C4-2B (cell line): ENCODE data around the gene KCNQ1.

Source experiments
- H3K27ac ChIP-seq: fragments of 450-650 bp; 2 replicates; pipeline ENCODE4 v1.5.1; 2017
- ZFX ChIP-seq: fragments of 450-650 bp; IDR thresholded peaks from 2 replicates; pipeline ENCODE4 v1.6.1; 2017
- TF ChIP-seq, protein P1 (sequence below): fragments of 450-650 bp; conservative IDR thresholded peaks from 2 replicates; pipeline ENCODE4 v1.5.1; 2017; ENCODE audit warnings: mild to moderate bottlenecking

KCNQ1 gene

DNA sequence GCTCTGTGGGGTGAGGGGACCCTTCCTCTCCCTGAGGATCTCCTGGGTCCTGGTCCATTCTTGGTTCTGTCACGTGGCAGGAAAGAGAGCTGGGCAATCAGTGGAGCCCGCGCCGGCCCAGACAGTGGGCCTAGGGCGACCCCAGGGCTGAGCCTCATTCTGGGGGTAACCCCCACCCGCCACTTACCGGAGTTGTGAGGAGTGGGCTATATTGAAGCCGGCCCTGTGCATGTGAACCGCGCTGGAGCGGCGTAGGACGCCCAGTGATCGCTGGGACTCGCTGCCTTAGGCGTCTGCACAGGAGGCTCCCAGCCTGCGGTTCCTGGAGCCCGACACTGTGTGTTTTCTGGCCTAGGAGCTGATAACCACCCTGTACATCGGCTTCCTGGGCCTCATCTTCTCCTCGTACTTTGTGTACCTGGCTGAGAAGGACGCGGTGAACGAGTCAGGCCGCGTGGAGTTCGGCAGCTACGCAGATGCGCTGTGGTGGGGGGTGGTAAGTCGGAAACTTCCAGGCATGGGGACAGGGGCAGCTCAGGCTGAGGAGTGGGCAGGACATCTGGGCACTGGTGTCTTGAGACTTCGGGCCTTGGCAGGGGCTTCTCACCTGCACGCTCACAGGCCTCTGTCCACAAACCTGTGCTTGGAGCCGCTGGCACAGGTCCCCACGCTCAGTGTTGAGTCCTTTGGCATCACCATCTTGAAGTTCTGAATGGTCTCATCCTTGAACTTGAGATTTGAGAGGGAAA lies 127.9 kb downstream of the KCNQ1 start:
- TF ChIP-seq, protein P1, sequence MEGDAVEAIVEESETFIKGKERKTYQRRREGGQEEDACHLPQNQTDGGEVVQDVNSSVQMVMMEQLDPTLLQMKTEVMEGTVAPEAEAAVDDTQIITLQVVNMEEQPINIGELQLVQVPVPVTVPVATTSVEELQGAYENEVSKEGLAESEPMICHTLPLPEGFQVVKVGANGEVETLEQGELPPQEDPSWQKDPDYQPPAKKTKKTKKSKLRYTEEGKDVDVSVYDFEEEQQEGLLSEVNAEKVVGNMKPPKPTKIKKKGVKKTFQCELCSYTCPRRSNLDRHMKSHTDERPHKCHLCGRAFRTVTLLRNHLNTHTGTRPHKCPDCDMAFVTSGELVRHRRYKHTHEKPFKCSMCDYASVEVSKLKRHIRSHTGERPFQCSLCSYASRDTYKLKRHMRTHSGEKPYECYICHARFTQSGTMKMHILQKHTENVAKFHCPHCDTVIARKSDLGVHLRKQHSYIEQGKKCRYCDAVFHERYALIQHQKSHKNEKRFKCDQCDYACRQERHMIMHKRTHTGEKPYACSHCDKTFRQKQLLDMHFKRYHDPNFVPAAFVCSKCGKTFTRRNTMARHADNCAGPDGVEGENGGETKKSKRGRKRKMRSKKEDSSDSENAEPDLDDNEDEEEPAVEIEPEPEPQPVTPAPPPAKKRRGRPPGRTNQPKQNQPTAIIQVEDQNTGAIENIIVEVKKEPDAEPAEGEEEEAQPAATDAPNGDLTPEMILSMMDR = no peak
- TF ChIP-seq ZFX = no peak
- no peak overlapping the region for H3K27ac ChIP-seq

DNA sequence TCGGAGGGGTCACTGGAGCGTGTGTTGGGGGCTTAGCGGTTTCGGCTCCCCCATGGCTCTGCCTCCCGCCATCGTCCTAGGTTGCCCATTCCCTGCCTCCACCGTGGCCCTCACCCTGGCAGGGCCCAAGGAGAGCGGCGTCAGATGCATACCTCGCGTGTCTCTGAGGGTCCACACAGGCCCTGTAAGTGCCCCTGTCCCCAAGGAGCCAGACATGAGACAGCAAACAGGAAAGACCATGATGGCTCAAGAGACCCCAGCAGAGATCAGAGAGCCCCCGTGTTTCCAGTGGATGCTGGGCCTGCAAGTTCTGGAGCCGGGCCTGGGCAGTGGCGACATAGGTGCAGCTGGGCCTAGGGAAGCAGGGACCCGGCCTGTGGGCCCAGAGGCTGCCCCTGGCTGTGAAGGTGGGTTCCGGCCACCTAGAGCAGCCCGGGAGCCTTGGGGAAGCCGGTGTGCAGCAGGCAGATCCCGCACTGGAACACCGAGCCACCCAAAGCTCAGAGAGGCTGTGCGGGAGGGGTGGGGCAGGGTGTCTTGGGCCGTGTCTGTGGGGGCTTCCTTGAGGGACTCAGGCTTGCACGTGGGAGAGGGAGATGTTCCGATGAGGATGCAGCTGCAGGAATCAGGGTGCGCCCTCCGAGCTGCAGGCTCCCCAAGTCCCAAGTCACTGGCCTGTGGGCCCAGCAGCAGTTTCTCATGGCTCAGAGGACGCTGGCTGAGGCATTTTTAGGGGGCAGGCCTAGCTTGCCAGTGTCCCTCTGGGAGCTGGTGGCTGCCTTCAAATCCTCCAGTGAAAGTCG lies 128.6 kb downstream of the KCNQ1 start:
- no peak for TF ChIP-seq ZFX
- H3K27ac ChIP-seq = no peak overlapping the region

DNA sequence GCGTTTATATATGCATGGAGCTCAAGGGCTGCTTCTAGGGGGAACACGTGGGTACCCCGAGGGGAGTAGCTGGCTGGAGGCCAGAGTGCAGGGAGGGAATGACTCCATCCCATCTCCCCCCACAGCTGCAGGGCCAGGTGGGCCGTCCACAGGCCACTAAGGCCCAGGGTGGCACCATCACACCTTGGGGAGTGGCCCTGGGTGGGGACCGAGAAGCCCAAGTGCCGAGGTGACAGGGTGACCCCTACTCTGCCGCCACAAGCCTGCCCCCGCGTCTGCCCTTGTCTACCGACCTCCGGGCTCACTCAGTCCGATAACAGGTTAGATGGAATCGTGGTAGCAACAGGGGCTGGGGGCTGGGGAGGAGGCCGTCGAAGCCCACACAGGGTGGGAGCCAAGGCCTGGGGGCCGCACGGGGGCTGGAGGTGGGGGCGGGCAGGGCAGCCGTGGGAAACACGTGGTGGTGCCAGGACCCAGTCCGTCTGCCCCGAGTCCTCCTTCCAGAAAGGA lies 129.3 kb downstream of the KCNQ1 start:
- TF ChIP-seq, protein P1 = no peak
- TF ChIP-seq ZFX = no peak
- H3K27ac ChIP-seq = no peak overlapping the region

DNA sequence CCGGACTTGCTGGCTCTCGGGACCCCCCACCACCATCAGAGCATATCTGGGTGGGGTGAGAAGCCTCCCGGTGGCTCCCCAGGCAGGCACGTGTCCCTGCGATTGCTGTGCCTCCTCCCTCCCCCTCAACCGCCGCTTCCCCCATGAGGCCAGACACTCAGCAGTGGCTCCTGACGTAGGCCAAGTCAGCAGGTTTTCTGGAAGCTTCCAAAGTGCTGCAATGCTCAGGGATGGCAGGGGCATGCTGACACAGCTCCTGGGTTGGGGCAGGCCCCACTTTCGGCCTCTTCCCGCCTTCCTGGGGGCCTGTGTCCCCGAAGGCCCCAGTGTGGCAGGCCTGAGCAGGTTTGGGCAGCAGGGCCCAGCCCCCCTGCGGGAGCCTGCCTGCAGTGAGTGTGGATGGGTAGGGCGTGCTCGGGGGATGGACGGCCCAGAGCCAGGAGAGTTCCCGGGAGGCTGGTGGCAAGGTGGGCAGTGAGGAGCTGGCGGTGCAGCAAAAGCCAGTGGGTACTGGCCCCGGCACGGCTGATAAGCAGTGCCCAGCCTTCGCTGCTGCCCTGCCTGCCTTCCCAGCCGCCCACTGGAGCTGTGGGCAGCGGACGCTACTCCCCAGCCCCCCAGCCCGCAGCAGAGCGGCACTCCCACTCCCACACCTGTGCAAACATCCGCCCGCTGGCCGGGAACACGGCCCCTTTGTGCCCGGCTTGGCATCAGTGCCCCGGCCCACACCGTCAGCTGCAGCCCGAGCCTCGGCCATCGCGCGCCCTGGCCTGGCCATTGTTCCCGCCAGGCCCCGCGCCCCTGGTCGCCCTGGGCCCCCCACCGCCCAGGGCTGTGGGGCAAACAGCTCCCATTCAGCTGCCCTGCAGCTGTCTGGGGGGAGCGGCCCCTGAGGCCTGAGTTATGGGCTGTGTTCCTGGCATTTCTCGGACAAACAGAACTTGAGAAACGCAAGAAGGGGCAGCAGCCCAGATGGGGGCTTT lies 130.0 kb downstream of the KCNQ1 start:
- no peak overlapping the region for H3K27ac ChIP-seq
- no peak for TF ChIP-seq ZFX
- TF ChIP-seq, protein P1 = no peak

DNA sequence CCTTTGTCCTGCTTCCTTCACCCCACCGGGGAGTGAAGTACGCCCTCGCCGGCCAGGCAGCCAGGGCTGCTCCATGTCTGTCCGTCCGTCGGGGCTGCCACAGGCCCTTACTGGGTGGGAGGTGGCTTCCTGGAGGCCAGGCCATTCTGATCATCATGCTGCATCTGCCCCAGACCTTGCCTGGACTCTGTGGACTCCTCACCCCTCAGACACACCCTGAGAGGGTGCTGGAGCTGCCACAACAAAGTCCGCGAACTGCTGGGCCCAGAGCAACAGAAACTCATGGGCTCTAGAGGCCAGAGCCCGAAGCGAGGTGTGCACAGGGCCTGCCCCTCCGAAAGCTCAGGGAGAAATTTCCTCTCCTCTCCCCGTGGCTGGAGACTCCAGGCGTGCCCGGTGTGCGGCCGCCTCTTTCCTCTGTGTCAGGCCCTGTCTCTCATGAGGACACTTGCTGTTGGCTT lies 130.8 kb downstream of the KCNQ1 start:
- TF ChIP-seq ZFX = no peak
- TF ChIP-seq, protein P1 = no peak
- no peak overlapping the region for H3K27ac ChIP-seq

DNA sequence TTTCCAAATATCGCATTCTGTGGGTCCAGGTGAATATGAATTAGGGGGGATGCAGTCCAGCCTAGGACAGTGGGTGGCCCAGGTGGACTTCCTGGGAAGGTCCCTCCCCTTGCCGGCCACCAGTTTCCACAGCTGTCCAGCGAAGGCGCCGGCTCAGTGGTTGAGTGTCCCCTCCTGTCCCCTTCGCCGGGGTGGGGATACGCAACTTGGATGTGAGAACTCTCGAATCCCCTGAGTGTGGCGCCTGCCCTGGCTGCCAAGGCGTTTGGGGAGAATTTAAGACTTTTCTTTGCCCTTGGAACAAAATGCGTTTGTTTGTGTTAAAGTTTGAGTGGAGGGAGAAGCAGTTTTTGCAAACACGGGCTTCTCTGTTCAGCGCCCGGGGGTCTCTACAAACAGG lies 131.3 kb downstream of the KCNQ1 start:
- no peak for TF ChIP-seq ZFX
- TF ChIP-seq, protein P1 = no peak
- no peak overlapping the region for H3K27ac ChIP-seq

DNA sequence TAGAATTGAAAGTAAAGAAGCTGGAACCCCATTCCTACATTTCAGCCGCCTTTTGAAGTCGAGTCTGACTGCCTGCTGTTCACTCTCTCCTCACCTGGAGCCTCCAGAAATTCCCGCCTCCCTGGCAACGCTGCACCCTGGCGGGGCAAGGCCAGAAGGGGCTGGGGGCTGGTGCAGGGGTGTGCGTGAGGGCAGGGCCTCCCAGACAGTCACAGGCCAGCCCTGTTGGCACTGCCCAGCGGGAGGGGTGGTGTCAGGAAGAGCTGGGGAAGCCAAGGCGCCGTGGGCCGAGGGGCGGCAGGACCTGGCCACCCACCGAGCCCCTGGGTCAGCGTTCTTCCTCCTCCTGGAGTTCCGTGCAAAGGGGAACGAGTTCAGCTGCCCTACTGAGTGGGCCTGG lies 131.7 kb downstream of the KCNQ1 start:
- H3K27ac ChIP-seq = no peak overlapping the region
- TF ChIP-seq, protein P1 = no peak
- no peak for TF ChIP-seq ZFX
